GM18499 (cell line): ENCODE measurements around the gene H6PD.

Experiments
- ATAC-seq: cut with Tn5 transposase; IDR thresholded peaks from one replicate; pipeline ENCODE4 v1.9.1; 2021; ENCODE audit warnings: moderate number of reproducible peaks; ENCODE audit not compliant: insufficient read depth, unreplicated experiment

H6PD gene

DNA sequence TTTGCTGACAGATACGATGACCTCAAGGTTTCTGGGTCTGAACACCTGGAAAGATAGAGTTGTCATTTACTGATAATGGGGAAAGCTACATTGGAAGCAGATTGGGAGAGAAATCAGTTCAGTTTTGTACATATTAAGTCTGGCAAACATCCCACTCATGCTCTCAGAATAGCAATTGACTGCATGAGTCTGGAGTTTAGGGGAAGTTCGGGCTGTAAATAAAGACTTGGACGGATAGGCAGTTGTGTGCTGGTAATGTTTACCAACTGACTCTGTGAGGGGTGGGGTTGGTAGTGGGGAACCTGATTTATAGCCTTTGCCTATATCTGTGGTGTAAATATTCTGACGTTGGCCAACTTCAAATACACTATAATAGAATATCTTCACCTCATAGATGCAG is 4.0 kb downstream of the H6PD start:
- no peak for ATAC-seq

GRCh38 chr1:9239622-9240401 is 5.2 kb downstream of the H6PD start:
- ATAC-seq = no peak

GRCh38 chr1:9240914-9241820 is 6.6 kb downstream of the H6PD start:
- ATAC-seq = no peak

GRCh38 chr1:9241891-9242290 is 7.3 kb downstream of the H6PD start:
- ATAC-seq = no peak

DNA sequence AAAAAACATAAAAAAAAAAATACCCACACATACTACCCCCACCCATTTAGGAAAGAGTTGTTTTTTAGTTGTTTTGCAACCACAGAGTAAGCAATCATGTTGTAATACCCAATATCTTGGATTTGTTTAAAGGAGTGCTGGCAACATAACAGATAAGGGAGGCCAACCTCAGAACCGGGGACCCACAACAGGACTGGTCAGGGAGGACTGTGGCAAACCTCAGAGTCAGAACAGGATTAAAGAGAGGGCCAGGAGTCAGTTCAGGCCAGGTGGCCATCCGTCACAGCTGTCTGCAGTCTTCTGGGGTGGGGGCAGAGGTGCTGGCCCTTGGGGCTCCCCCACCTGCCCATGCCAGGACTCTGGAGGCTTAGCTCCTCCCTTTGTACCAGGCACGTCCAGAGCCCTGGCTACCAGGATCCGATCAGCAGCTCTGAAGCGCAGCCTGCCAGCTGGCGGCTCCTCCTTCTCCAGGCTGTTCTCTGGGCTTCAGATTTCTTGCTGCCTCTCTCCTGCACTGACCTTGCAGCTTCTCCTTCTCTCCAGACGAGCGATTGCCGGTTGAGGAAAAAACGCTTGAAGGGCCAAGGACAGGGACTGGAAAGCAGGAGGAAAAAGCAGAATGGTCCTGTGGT is 7.9 kb downstream of the H6PD start:
- no peak for ATAC-seq

DNA sequence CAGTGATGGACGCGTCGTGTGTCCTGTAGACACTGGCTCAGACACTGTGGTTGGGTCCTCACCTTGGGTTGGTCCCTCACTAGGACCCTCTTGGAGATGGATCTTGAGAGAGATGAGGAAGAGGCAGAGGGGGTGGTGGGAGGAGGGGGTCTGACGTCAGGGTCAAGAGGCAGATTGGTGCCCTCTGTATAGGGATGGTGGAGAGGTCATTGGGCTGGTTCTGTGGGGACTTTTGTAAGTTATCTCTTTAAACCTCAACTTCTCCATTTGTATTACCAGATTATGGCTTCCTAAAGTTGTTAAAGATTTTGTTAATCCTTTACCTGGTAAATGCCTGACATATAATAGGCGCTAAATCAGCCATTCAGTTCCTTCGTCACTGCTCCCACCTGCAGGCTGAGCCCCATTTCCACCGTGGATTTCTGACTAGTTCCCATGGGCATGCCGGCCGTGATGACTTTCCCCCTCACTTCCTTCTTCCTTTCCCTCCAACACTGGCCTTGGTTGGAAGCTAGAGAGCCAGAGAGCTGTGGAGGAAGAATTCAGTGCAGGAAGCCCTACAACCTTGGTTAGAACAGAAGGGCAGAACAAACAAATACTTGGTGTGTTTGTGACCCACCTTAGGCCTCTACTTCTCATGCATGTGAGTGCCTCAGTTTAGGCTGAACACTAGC is 8.6 kb downstream of the H6PD start:
- ATAC-seq = no peak

DNA sequence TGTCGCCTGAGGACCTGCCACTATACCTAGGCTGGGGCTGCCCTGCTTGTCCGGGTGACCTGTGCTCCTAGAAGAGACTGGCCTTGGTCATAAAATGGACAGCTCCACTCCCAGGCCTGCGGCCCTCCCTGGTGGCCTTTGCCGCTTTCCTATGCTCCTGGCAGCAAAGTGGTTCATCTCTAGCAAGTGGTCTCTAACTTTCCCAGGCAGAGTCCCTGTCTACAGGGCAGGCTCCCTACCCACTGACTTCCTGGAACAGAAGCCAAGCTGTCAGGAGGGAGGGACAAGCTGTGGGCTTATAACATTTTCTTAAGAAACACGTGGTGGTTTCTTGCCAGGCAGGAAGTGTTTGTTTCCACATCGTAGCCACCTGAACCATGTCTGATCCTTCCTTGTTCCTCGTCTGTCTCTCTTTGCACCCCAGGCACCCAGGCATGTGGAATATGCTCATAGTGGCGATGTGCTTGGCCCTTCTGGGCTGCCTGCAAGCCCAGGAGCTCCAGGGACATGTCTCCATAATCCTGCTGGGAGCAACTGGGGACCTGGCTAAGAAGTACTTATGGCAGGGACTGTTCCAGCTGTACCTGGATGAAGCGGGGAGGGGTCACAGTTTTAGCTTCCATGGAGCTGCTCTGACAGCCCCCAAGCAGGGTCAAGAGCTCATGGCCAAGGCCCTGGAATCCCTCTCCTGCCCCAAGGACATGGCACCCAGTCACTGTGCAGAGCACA is 10.1 kb downstream of the H6PD start:
- ATAC-seq = no peak

DNA sequence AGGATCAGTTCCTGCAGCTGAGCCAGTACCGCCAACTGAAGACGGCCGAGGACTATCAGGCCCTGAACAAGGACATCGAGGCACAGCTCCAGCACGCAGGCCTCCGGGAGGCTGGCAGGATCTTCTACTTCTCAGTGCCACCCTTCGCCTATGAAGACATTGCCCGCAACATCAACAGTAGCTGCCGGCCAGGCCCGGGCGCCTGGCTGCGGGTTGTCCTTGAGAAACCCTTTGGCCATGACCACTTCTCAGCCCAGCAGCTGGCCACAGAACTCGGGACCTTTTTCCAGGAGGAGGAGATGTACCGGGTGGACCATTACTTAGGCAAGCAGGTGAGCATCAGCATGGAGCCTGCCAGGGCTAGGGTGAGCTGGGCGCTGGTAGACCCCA is 10.7 kb downstream of the H6PD start:
- no peak for ATAC-seq

- ATAC-seq = no peak
Observed at GRCh38 chr1:9245661-9246060, 11.1 kb downstream of the H6PD start.

- ATAC-seq = no peak
Observed at GRCh38 chr1:9246215-9246614, 11.6 kb downstream of the H6PD start.

- ATAC-seq = no peak
Observed at GRCh38 chr1:9246841-9247785, 12.5 kb downstream of the H6PD start.

DNA sequence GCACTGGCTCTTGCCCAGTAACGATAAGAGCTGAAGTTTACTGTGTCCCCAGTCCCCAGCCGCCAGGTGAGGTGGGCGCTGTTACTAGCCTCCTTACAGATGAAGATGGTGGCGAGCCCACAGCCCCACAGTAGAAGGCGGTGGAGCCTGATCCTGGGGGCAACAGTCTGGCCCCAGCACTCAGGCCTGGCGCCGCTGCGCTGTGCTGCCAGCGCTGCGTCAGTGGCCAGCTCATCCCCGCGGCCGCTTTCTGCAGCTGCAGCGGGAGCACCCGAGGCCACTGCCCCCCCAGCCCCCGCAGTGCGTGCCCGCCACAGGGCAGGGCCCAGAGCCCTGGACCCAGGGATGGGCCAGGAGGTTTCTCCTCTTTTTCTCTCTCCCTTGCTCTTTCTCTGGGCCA is 13.3 kb downstream of the H6PD start:
- no peak for ATAC-seq

DNA sequence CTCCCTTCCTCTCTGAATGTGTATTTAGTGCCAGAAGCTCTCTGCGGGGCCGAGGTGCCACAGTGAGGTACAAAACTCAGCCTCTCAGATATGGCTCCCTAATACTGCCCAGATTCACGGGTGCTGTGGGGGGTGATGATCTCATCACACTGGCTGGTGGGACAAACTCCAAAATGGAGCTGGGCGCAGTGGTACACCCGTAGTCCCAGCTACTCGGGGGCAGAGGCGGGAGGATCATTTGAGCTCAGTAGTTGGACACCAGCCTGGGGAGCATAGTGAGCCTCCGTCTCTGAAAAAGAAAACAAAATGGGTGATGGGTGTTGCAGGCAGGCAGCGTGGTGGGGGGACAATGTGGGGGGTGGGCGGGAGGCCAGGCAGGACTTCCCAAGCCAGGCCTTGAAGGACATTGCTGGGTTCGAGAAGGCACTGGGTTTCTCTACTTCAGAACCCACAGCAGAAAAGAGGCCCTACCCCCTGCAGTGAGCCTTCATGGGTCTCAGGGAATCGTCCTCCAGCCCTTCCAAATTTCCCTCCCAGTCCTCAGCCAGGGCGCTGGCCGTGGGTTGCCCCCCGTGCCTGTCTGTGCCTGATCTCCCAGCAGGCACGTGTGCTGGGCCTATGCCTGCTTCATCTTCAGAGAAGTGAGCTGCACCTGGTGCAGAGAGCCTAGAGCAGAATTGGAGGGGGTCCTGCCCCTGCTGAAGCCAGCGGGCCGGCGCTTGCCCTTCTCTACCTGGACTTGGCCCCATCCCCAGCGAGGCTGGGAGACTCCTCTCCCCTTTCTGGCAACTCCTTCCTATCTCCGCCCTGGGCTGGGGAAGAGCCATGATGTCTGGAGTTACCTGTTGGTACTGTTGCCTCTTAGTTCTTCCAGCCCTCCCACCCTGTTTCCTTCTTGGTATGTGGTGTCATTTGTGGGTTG is 14.0 kb downstream of the H6PD start:
- no peak for ATAC-seq

- no peak for ATAC-seq
Observed at GRCh38 chr1:9249263-9249533, 14.6 kb downstream of the H6PD start.

DNA sequence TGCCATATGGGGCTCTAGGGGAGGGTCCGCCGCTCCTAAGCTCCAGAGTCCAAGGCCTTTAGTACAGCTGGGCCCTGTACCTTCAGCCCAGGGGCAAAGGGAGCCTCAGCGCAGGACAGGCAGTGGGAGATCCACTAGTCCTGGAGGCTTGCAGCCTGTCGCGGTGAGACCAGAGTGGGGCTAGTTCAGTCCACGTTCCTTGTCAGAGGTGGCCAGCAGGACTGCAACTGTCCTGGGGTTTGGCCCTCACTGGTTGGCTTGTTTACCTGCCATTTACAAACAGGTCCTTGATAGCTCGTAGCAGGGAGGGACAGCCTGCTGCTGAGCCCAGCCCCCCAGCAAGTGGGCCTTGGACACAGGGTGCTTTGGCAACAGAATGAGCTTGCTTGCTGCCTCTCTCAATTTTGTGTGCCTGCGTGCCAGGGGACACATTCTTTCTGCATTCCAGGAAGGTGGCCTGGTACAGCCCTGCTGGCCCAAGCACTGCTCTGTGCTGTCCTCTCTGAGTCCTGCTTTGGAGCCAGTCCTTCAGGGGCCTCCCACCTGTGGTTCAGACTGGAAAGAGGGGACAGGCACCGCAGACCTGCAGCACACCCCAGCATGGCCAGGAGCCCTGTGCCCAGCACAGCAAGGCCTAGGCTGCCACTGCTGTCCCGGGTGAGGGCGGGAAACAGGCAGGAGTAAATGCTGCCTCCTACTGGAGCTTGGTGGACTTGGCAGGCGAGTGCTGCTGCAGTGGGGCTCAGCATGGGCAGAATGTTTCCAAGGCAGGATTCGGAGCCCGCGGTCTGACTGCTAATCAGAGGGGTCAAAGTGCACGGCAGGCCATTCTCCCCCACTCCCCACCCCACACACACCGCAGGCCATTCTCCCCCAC is 15.2 kb downstream of the H6PD start:
- ATAC-seq = no peak

DNA sequence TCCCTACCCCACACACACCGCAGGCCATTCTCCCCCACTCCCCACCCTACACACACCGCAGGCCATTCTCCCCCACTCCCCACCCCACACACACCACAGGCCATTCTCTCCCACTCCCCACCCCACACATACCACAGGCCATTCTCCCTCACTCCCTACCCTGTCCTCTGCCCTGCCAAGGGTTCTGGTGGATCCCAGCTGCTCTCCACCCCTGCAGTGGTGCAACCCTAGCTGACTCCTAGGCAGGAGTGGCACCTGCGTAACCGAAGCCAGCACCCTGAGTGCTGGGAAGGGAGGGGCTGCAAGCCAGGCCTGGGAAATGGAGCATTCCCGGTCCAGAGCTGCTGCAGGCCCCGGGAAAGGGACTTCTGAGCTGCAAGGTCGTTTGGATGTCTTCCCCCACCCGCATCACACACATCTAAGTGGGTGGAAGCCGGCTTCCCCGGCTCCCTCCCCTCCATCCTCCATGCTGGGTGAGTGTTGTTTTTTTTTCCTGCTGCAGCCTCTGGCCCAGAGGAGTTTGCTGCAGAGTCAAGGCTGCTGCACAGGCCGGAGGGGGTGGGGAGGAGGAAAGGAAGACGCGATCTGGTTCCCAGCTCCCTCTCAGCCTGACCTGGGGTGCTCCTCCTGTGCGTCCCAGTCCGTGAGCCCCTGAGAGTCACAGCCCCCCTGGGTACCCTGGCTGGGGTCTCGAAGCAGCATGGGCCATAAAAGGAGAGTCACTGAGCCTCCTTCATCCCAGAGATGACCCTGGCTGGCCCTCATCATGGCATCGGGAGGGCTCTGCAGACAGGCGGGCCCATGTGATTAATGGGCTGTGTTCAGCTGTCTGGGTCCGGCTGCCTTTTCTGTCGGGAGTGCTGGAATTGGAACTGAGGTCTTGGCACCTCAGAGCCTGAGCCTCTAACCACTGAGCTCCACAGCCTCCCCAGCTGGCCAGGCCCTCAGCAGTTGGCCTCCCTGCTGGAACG is 16.1 kb downstream of the H6PD start:
- no peak for ATAC-seq
